ENCODE results near the gene FAM184A. TPM values are rescaled to one million over a fixed set of nuclear protein-coding genes. Genes with fewer than 3 reads are reported as not detected.

The FAM184A gene
- total RNA-seq, 4 donors from 2014 or later = 0.40 to 1.0 (median 0.79) TPM

- in situ Hi-C loops (cut with MboI; ENCODE audit: low sequenced_read_pairs in 4 of 4) (no loop called here), intact Hi-C loops (cut with DNase I; ENCODE audit: low total_unique reads) (no loop called here)
- Histone ChIP-seq H3K36me3 (no peaks in the 10 kb centered on the region), H3K27me3 (no peaks in the 10 kb centered on the region), H3K4me3 (no peak overlapping the region), H3K4me1 (no peaks in the 10 kb centered on the region), H3K27ac (no peak overlapping the region), H3K9me3 (no peaks in the 10 kb centered on the region)
- ATAC-seq (no peak), DNase-seq (no peak)
- TF ChIP-seq POLR2A (IDR thresholded peaks at IDR 0.05) (no peak), CTCF (IDR thresholded peaks at IDR 0.05 in 4 of 5, conservative IDR thresholded peaks at IDR 0.05 in 1 of 5) (no peak)
These were observed 51.0 kb downstream of the FAM184A start for GRCh38 chr6:119027465-119027864.

- Histone ChIP-seq H3K27ac (no peak overlapping the region), H3K36me3 (no peaks in the 10 kb centered on the region), H3K4me3 (no peak overlapping the region), H3K27me3 (no peaks in the 10 kb centered on the region), H3K4me1 (no peaks in the 10 kb centered on the region), H3K9me3 (no peaks in the 10 kb centered on the region)
- no peak for DNase-seq
- in situ Hi-C loops (cut with MboI; ENCODE audit: low sequenced_read_pairs in 4 of 4) (no loop called here), intact Hi-C loops (cut with DNase I; ENCODE audit: low total_unique reads) (no loop called here)
- ATAC-seq = no peak
- no peak for TF ChIP-seq CTCF (IDR thresholded peaks at IDR 0.05 in 4 of 5, conservative IDR thresholded peaks at IDR 0.05 in 1 of 5)
- no peak for TF ChIP-seq POLR2A (IDR thresholded peaks at IDR 0.05)
These were observed 51.6 kb downstream of the FAM184A start for GRCh38 chr6:119026822-119027221.

DNA sequence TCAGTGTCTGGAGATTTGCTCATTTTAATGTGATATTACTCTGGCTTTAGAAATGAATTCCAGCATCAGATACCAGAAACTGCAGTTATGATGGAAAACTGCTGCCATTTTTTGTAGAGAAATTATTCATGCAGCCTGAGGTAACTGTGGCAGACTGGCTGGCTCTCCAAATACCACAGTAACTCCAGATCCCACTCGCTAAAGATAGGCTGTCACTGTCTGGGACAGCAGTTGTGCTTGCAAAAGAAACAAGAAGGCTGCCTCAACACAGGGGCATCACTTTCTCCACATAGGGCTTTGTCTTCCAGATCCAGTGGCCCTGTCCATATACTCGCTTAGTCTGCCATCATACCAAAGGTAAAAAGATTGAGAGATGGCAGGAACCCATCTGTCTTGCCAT is 52.7 kb downstream of the FAM184A start:
- TF ChIP-seq CTCF (IDR thresholded peaks at IDR 0.05 in 4 of 5, conservative IDR thresholded peaks at IDR 0.05 in 1 of 5) (no peak), POLR2A (IDR thresholded peaks at IDR 0.05) (no peak)
- Histone ChIP-seq H3K36me3 (no peaks in the 10 kb centered on the region), H3K4me3 (no peak overlapping the region), H3K9me3 (no peaks in the 10 kb centered on the region), H3K27ac (no peak overlapping the region), H3K4me1 (no peaks in the 10 kb centered on the region), H3K27me3 (no peaks in the 10 kb centered on the region)
- ATAC-seq = no peak
- intact Hi-C loops (cut with DNase I; ENCODE audit: low total_unique reads) (no loop called here), in situ Hi-C loops (cut with MboI; ENCODE audit: low sequenced_read_pairs in 4 of 4) (no loop called here)
- DNase-seq = no peak

- in situ Hi-C loops (cut with MboI; ENCODE audit: low sequenced_read_pairs in 4 of 4) (no loop called here), intact Hi-C loops (cut with DNase I; ENCODE audit: low total_unique reads) (no loop called here)
- H3K4me1 ChIP-seq = no peaks in the 10 kb centered on the region
- no peaks in the 10 kb centered on the region for H3K9me3 ChIP-seq
- TF ChIP-seq POLR2A (IDR thresholded peaks at IDR 0.05) (no peak), CTCF (IDR thresholded peaks at IDR 0.05 in 4 of 5, conservative IDR thresholded peaks at IDR 0.05 in 1 of 5) (no peak)
- no peak for ATAC-seq
- no peaks in the 10 kb centered on the region for H3K27me3 ChIP-seq
- no peak overlapping the region for H3K27ac ChIP-seq
- H3K36me3 ChIP-seq = no peaks in the 10 kb centered on the region
- H3K4me3 ChIP-seq = no peak overlapping the region
- no peak for DNase-seq
These were observed 54.4 kb downstream of the FAM184A start for GRCh38 chr6:119024111-119024510.

- Histone ChIP-seq H3K9me3 (no peaks in the 10 kb centered on the region), H3K27me3 (no peaks in the 10 kb centered on the region), H3K4me1 (no peaks in the 10 kb centered on the region), H3K36me3 (no peaks in the 10 kb centered on the region), H3K4me3 (no peak overlapping the region), H3K27ac (no peak overlapping the region)
- intact Hi-C loops (cut with DNase I; ENCODE audit: low total_unique reads) (no loop called here), in situ Hi-C loops (cut with MboI; ENCODE audit: low sequenced_read_pairs in 4 of 4) (no loop called here)
- no peak for TF ChIP-seq POLR2A (IDR thresholded peaks at IDR 0.05)
- TF ChIP-seq CTCF (IDR thresholded peaks at IDR 0.05 in 4 of 5, conservative IDR thresholded peaks at IDR 0.05 in 1 of 5) = no peak
- no peak for ATAC-seq
- no peak for DNase-seq
These were observed 55.7 kb downstream of the FAM184A start for GRCh38 chr6:119022796-119023195.

Measured in gastrocnemius medialis (tissue), 4 donors.